Endothelial cell of umbilical vein (primary cell): ENCODE results near the gene PLAAT2. TPM values are rescaled to one million over a fixed set of nuclear protein-coding genes. Genes with fewer than 3 reads are reported as not detected.

Experiments
- BruUV-seq: library from RNA; stranded (reverse); fragments of 400-500 nt; replicated peaks from 2 replicates; lab custom pipeline; 2021; lab: Mats Ljungman, UMichigan
- CTCF ChIA-PET: fragments of 300-600, 350-600 bp; sonication (Branson Sonifier 250); formaldehyde crosslinking; loops from one replicate; lab custom pipeline; 2021; ENCODE audit warnings: antibody characterized with exemption, inconsistent platforms; lab: Charles Lee
- POLR2A ChIA-PET: fragments of 300-600, 350-600 bp; sonication (Branson Sonifier 250); formaldehyde crosslinking; loops from one replicate; lab custom pipeline; 2021; ENCODE audit warnings: antibody characterized with exemption, inconsistent platforms; lab: Charles Lee
- DNase-seq: peaks from one replicate; pipeline ENCODE4 v3.0.0-alpha.2; 2011; ENCODE audit warnings: low read depth, low spot score
- FAIRE-seq: peaks from 2 replicates; lab custom pipeline; 2011; peaks lifted over from hg19 to GRCh38; lab: Jason Lieb, UNC
- H2AFZ ChIP-seq: 2 replicates; pipeline ENCODE4 v1.6.0; 2012; ENCODE audit warnings: low read depth, low read length, control low read depth, inconsistent platforms
- H3K27ac ChIP-seq: 2 replicates; pipeline ENCODE4 v1.5.1; 2011; ENCODE audit warnings: low read depth, mild to moderate bottlenecking, control low read depth, low read length, moderate library complexity; ENCODE audit not compliant: insufficient read depth
- H3K27me3 ChIP-seq, 2 experiments: 2 replicates each; pipeline versions ENCODE4 v1.6.0 to v1.6.1; 2011; ENCODE audit warnings: low read length in 2 of 2, mixed read lengths in 1 of 2; ENCODE audit not compliant: control insufficient read depth in 2 of 2, insufficient read depth in 2 of 2
- H3K36me3 ChIP-seq, 2 experiments: 2 replicates in 1 of 2; 3 replicates in 1 of 2; pipeline ENCODE4 v1.5.1; 2011; ENCODE audit warnings: low read length in 2 of 2, mild to moderate bottlenecking in 1 of 2, moderate library complexity in 1 of 2; ENCODE audit not compliant: control insufficient read depth in 2 of 2, insufficient read depth in 2 of 2; ENCODE audit errors: extremely low read depth in 1 of 2
- H3K4me1 ChIP-seq: 3 replicates; pipeline ENCODE4 v1.5.1; 2011; ENCODE audit warnings: mild to moderate bottlenecking, low read length; ENCODE audit not compliant: control insufficient read depth, insufficient read depth; ENCODE audit errors: extremely low read depth
- H3K4me2 ChIP-seq: 2 replicates; pipeline ENCODE4 v1.6.1; 2011; ENCODE audit warnings: low read length, control low read depth, mixed read lengths; ENCODE audit not compliant: insufficient read depth
- H3K4me3 ChIP-seq, 3 experiments: fragments of 200-600 bp in 1 of 3; sonication (generic), shearing (Covaris generic) in 1 of 3; replicated peaks in 1 of 3; 2 replicates each; pipeline ENCODE4 v1.5.1; 2011 to 2016; ENCODE audit warnings: control low read depth in 3 of 3, low read length in 3 of 3, mild to moderate bottlenecking in 2 of 3, inconsistent platforms in 1 of 3, low read depth in 1 of 3, moderate library complexity in 1 of 3; ENCODE audit not compliant: insufficient read depth in 1 of 3
- H3K79me2 ChIP-seq: 2 replicates; pipeline ENCODE4 v1.6.0; 2012; ENCODE audit warnings: low read length, inconsistent platforms; ENCODE audit not compliant: control insufficient read depth, insufficient read depth
- H3K9ac ChIP-seq: replicated peaks from 2 replicates; pipeline ENCODE3; 2011; ENCODE audit warnings: low read length, control low read depth; ENCODE audit not compliant: insufficient read depth; ENCODE audit errors: extremely low read depth
- H3K9me1 ChIP-seq: replicated peaks from 3 replicates; pipeline ENCODE4 v1.6.0; 2011; ENCODE audit warnings: mild to moderate bottlenecking, low read length; ENCODE audit not compliant: control insufficient read depth, insufficient read depth; ENCODE audit errors: extremely low read depth
- H3K9me3 ChIP-seq: replicated peaks from 2 replicates; pipeline ENCODE4 v1.5.1; 2012; ENCODE audit warnings: low read length, inconsistent platforms; ENCODE audit not compliant: control insufficient read depth, insufficient read depth
- H4K20me1 ChIP-seq: replicated peaks from 2 replicates; pipeline ENCODE3; 2011; ENCODE audit warnings: mild to moderate bottlenecking, low read length; ENCODE audit not compliant: control insufficient read depth, insufficient read depth; ENCODE audit errors: extremely low read depth
- EZH2 ChIP-seq: IDR thresholded peaks from 2 replicates; pipeline ENCODE4 v1.6.1; 2012; ENCODE audit warnings: borderline replicate concordance, low read depth, mild to moderate bottlenecking, moderate library complexity, low read length, inconsistent platforms; ENCODE audit not compliant: severe bottlenecking
- FOS ChIP-seq: IDR thresholded peaks from 2 replicates; pipeline ENCODE4 v1.6.1; 2011; ENCODE audit warnings: mild to moderate bottlenecking, low read length, moderate library complexity, borderline replicate concordance; ENCODE audit not compliant: insufficient read depth
- JUN ChIP-seq: IDR thresholded peaks from 2 replicates; pipeline ENCODE4 v1.6.1; 2011; ENCODE audit warnings: borderline replicate concordance, low read depth; ENCODE audit not compliant: insufficient read length, insufficient read depth
- POLR2AphosphoS5 ChIP-seq: IDR thresholded peaks from 2 replicates; pipeline ENCODE4 v1.6.1; 2012; ENCODE audit warnings: low read depth, mild to moderate bottlenecking, control low read depth, low read length, moderate library complexity; ENCODE audit not compliant: insufficient read depth
- dilution Hi-C: fragments of 300-500 bp; cut with MboI; formaldehyde crosslinking; loops from one replicate; pipeline ENCODE4 v1.15.0; 2019; ENCODE audit warnings: low sequenced_read_pairs; ENCODE audit not compliant: extremely low pct_ligation_motif_present
- intact Hi-C: fragments of 100-400 bp; cut with micrococcal nuclease; formaldehyde crosslinking; loops from one replicate; pipeline ENCODE4 v1.10.0; 2022
- polyA plus RNA-seq, 4 experiments: library from polyadenylated mRNA; depleted of rRNA in 3 of 4; stranded (reverse) in 3 of 4; unstranded in 1 of 4; fragments of >200 nt; gene quantifications; 2 replicates each; pipeline versions ENCODE4 v1.2.1 to v1.2.3, GENCODE V29; 2011 to 2012; ENCODE audit warnings: missing spikeins in 1 of 4
- total RNA-seq: library from RNA; stranded (reverse); gene quantifications from 2 replicates; pipeline ENCODE4 v1.2.3, GENCODE V29; 2021
- TF ChIP-seq, protein P1 (sequence below), 2 donors: IDR thresholded peaks; 1 replicate in 1 of 2; 2 replicates in 1 of 2; pipeline ENCODE4 v1.5.1; 2011; ENCODE audit warnings: low read length in 2 of 2, mild to moderate bottlenecking in 2 of 2, moderate library complexity in 2 of 2, control low read depth in 1 of 2, inconsistent platforms in 1 of 2, low read depth in 1 of 2; ENCODE audit not compliant: insufficient read depth in 1 of 2; ENCODE audit errors: extremely low read depth in 1 of 2
- TF ChIP-seq, protein P2 (sequence below): IDR thresholded peaks from 2 replicates; pipeline ENCODE4 v1.6.1; 2011; ENCODE audit not compliant: insufficient read depth, insufficient read length

Gene PLAAT2
- total and polyA plus RNA-seq, 2 donors (not counting 3 experiments of a cell fraction or from before 2014, with no cell fraction given): 0.40 TPM; not detected in 1

DNA sequence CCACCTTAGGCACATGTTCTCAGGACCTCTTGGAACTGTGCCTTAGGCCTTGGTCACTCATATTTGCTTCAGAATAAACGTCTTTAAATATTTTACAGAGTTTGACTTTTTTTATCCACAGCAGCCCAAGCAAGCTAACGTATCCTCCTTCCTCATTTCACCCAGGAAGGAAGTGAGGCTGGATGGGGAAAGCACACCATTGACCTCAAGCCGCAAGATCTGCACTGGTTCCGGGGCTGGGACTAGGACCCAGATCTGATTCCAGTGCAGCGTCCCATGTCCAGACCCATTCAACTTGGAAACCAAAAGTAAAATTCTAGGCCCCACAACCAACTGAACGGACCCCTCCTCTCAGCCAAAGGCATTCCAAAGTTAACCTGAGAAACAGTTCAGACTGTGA is 59.7 kb downstream of the PLAAT2 start:
- no peaks in the 10 kb centered on the region for H3K36me3 ChIP-seq
- intact Hi-C loops (no loop called here), dilution Hi-C loops (no loop called here)
- H3K4me2 ChIP-seq: no peak overlapping the region
- H3K4me1 ChIP-seq: no peaks in the 10 kb centered on the region
- no peaks in the 10 kb centered on the region for H4K20me1 ChIP-seq
- no peaks in the 10 kb centered on the region for H3K9me1 ChIP-seq
- TF ChIP-seq, protein P1, sequence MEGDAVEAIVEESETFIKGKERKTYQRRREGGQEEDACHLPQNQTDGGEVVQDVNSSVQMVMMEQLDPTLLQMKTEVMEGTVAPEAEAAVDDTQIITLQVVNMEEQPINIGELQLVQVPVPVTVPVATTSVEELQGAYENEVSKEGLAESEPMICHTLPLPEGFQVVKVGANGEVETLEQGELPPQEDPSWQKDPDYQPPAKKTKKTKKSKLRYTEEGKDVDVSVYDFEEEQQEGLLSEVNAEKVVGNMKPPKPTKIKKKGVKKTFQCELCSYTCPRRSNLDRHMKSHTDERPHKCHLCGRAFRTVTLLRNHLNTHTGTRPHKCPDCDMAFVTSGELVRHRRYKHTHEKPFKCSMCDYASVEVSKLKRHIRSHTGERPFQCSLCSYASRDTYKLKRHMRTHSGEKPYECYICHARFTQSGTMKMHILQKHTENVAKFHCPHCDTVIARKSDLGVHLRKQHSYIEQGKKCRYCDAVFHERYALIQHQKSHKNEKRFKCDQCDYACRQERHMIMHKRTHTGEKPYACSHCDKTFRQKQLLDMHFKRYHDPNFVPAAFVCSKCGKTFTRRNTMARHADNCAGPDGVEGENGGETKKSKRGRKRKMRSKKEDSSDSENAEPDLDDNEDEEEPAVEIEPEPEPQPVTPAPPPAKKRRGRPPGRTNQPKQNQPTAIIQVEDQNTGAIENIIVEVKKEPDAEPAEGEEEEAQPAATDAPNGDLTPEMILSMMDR (IDR thresholded peaks at IDR 0.05; ENCODE audit: extremely low read depth in 1 of 2, insufficient read depth in 1 of 2, low read depth in 1 of 2, low read length in 2 of 2): no peak
- no peak for TF ChIP-seq JUN
- TF ChIP-seq EZH2: no peak
- no peak for TF ChIP-seq POLR2AphosphoS5
- no peak for TF ChIP-seq FOS
- TF ChIP-seq, protein P2, sequence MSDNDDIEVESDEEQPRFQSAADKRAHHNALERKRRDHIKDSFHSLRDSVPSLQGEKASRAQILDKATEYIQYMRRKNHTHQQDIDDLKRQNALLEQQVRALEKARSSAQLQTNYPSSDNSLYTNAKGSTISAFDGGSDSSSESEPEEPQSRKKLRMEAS: no peak
- no peak overlapping the region for H2AFZ ChIP-seq
- no TSS peak for BruUV-seq
- no peak overlapping the region for H3K4me3 ChIP-seq
- peaks cover 0 to 13% of the 10 kb centered on the region in 2 experiments for H3K27me3 ChIP-seq
- DNase-seq: no peak
- no peak overlapping the region for H3K27ac ChIP-seq
- ChIA-PET CTCF (interaction anchor here (1.5 kb wide), 1 partner anchor 10 kb away, joined by 5 read pairs; no protein-coding TSS in a partner anchor), POLR2A (no interaction called here)
- FAIRE-seq: no peak
- no peaks in the 10 kb centered on the region for H3K79me2 ChIP-seq
- H3K9ac ChIP-seq: no peak overlapping the region
- H3K9me3 ChIP-seq: no peaks in the 10 kb centered on the region

Other genes starting within 250 kb of the PLAAT2 start
- not detected in 2 replicates for gene SLC22A9, start 193.6 kb downstream of the PLAAT2 start, total RNA-seq
- gene SLC22A9, start 193.6 kb downstream of the PLAAT2 start, polyA plus RNA-seq: not detected in 2 replicates
- not detected in 2 replicates for gene PLAAT5, start 72.2 kb downstream of the PLAAT2 start, total RNA-seq
- gene PLAAT5, start 72.2 kb downstream of the PLAAT2 start, polyA plus RNA-seq: not detected in 2 replicates
- gene LGALS12, start 57.3 kb downstream of the PLAAT2 start, total RNA-seq: not detected in 2 replicates
- not detected in 2 replicates for gene LGALS12, start 57.3 kb downstream of the PLAAT2 start, polyA plus RNA-seq
- 0.95 TPM in 1 of 2 replicates, not detected in the other for gene PLAAT4, start 26.6 kb downstream of the PLAAT2 start, total RNA-seq
- 0.88 and 1.7 TPM in 2 replicates for gene PLAAT4, start 26.6 kb downstream of the PLAAT2 start, polyA plus RNA-seq
- 22.8 and 24.2 TPM in 2 replicates for gene PLAAT3, start 51.1 kb upstream of the PLAAT2 start, total RNA-seq
- 37.0 and 40.2 TPM in 2 replicates for gene PLAAT3, start 51.1 kb upstream of the PLAAT2 start, polyA plus RNA-seq
- gene ATL3, start 108.0 kb upstream of the PLAAT2 start, total RNA-seq: 70.0 and 70.2 TPM in 2 replicates
- 21.7 and 25.0 TPM in 2 replicates for gene ATL3, start 108.0 kb upstream of the PLAAT2 start, polyA plus RNA-seq
- 109 and 112 TPM in 2 replicates for gene RTN3, start 118.1 kb upstream of the PLAAT2 start, total RNA-seq
- 90.6 and 93.6 TPM in 2 replicates for gene RTN3, start 118.1 kb upstream of the PLAAT2 start, polyA plus RNA-seq
- gene ZFTA, start 205.4 kb upstream of the PLAAT2 start, total RNA-seq: 25.2 and 32.0 TPM in 2 replicates
- 9.9 and 10.5 TPM in 2 replicates for gene ZFTA, start 205.4 kb upstream of the PLAAT2 start, polyA plus RNA-seq